Posterior cingulate gyrus (tissue), 11 donors: ENCODE results near the gene TMEM222.
A peak's percentile ranks its signal among the peaks of the same experiment; 100 is the strongest.

ENCODE experiments used
- DNase-seq, 10 donors: peaks; one replicate each; pipeline versions ENCODE4 v3.0.0 to v3.0.0-alpha.2; 2020 to 2021; ENCODE audit warnings: mixed read lengths in 3 of 10
- intact Hi-C: fragments of 100-400 bp; cut with DNase I; formaldehyde crosslinking; loops from one replicate; pipeline ENCODE4 v1.15.1; 2023

The TMEM222 gene

DNA sequence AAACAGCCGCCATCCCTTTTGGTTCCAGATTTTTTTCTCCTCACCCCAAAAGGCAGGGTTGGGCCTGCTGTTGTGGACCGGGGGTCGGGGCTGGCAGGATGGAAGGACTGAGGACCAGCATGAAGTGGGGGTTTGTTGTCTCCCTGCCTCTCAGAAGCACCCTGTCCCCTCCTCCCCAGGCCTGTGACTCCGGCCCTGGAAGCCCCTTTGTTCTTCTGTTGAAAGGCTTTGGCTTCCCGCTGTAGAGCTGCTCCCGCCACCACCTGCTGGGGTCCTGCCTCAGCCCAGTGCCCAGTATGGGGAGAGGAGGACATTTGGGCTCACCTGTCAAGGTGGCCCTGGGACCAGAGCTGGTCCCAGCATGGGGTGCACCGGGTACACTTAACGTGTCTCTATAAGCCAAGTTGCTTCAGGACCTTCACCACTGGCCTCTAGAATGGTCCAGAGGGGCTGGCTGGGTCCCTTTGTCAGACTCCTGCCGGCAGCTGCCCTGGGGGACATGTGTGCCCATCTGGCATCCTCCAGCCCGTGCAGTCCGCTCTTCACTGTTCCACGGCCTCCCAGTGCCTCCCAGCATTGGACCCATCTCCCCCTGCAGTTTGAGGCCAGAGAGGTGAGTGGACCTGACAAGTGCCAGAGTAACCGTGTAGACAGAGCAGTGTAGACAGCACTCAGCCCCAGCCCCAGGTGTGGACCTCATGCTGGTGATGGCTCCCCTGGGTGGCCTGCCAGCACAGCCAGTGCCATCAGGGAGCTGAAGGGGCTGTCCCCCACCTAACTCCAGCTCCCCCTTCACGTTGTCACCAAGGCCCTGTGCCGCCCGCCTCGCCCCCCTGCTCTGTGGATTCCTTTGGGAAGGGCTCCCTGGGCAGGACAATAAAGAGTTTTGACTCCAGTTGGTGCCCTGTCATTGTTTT lies 13.8 kb downstream of the TMEM222 start:
- intact Hi-C loops = loop anchor here (10.0 kb wide), 1 partner anchor 49 kb away; the partner anchor contains the start of gene CD164L2
- peak in 1 of 10 donors; percentile 35 for DNase-seq

- intact Hi-C loops = loop anchor here (10.0 kb wide), 1 partner anchor 48 kb away; the partner anchor contains the start of gene CD164L2
- DNase-seq = no peak
Measured at GRCh38 chr1:27336756-27337155, 14.8 kb downstream of the TMEM222 start.

- intact Hi-C loops = loop anchor here (10.0 kb wide), 1 partner anchor 46 kb away; the partner anchor contains the start of gene CD164L2
- no peak for DNase-seq
Measured at GRCh38 chr1:27338751-27339150, 16.8 kb downstream of the TMEM222 start.

DNA sequence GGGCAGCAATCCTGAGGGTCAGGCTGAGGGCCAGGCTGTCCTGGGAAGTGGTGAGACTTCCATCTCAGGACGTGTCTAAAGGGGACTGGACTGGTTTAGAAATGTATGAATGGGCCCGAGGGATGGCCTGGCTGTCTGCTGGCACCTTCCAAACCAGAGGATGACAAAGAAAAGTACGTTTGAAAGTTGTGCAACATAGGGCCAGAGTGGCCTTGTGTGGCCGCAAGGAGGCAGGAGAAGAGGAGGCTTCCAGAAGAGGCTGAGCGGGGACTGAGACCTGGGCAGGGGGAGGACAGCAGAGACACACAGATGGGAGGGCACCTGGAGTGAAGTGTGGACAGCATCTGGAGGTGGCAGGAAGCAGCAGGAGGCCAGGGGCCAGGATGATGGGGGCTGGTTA lies 17.2 kb downstream of the TMEM222 start:
- no peak for DNase-seq
- intact Hi-C loops = loop anchor here (10.0 kb wide), 1 partner anchor 46 kb away; the partner anchor contains the start of gene CD164L2

- intact Hi-C loops = no loop called here
- peak in 7 of 10 donors; percentile 39 to 94 (median 64) for DNase-seq
Measured at GRCh38 chr1:27341525-27342252, 19.7 kb downstream of the TMEM222 start, which contains the start of gene SYTL1. SYTL1 (plus strand) TSS chr1:27342022; CDS start chr1:27345335, 3,313 bp downstream.

GRCh38 chr1:27342391-27342777 lies 20.4 kb downstream of the TMEM222 start:
- intact Hi-C loops = no loop called here
- DNase-seq = no peak

- intact Hi-C loops = no loop called here
- peak in 2 of 10 donors; percentile 80 to 85 for DNase-seq
Measured at GRCh38 chr1:27342778-27343638, 21.0 kb downstream of the TMEM222 start.

- no peak for DNase-seq
- intact Hi-C loops = no loop called here
Measured at GRCh38 chr1:27343639-27344025, 21.7 kb downstream of the TMEM222 start.

- intact Hi-C loops = no loop called here
- DNase-seq = peak in 2 of 10 donors; percentile 39 to 73
Measured at GRCh38 chr1:27345272-27345671, 23.3 kb downstream of the TMEM222 start.

GRCh38 chr1:27346357-27346756 lies 24.4 kb downstream of the TMEM222 start:
- intact Hi-C loops = no loop called here
- DNase-seq = no peak

DNA sequence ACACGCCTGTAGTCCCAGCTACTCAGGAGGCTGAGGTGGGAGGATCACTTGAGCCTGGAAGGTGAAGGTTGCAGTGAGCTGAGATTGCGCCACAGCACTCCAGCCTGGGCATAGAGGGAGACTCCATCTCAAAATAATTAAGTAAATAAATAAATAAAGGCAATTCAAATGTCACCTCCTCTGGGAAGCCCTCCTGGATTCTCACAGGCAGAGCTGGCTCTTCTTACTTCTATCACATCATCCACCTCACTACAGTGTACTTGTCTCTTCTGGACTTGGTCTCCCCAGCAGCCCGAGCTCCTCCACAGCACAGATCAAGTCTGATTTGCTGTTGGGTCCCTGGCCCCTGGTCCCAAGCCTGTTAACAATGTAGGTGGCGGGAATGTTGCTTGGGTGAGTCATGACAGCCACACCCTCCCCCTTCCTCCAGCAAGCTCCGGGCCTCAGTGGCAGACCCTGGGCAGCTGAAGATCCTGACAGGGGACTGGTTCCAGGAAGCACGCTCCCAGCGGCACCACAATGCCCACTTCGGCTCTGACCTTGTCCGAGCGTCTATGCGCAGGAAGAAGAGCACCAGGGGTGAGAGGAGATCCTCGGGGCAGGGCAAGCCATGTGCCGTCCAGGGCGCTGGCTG lies 25.1 kb downstream of the TMEM222 start:
- intact Hi-C loops = no loop called here
- DNase-seq = no peak

- peak in 1 of 10 donors; percentile 82 for DNase-seq
- intact Hi-C loops = no loop called here
Measured at GRCh38 chr1:27348861-27349783, 27.2 kb downstream of the TMEM222 start.

DNA sequence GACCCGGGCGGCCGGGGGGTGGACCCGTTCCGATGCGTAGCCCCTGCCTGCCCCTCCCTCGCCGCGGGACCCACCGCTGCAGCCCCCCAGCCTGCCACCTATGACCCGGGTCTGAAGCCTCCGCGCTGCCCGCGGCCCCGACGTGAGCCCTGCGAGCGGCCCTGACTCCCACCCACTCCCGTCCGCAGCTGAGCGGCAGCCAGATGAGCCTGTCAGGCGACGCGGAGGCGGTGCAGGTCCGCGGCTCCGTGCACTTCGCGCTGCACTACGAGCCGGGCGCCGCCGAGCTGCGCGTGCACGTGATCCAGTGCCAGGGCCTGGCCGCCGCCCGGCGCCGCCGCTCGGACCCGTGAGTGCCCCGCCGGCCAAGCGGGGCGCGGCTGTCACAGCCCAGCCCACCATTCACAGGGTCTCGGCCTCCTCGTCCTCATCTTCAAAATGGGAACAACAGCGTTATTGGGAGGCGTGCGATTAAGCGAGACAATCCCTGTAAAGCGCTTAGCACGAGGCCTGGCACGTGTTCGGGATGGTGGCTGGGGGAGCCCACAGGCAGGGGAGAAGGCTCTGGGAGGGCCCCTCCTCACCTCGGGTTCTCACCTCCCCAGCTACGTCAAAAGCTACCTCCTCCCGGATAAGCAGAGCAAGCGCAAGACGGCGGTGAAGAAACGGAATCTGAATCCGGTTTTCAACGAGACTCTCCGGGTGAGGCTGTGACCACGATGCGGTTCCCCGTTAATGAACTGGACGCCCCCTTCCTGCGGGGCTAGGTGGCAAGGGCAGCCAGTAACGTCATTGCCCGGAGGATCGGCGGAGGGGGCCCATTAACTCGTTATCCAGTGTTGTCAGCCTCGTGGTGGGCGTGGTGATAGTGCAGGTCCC lies 28.1 kb downstream of the TMEM222 start:
- intact Hi-C loops = no loop called here
- DNase-seq = peak in 6 of 10 donors; percentile 31 to 92 (median 70)

DNA sequence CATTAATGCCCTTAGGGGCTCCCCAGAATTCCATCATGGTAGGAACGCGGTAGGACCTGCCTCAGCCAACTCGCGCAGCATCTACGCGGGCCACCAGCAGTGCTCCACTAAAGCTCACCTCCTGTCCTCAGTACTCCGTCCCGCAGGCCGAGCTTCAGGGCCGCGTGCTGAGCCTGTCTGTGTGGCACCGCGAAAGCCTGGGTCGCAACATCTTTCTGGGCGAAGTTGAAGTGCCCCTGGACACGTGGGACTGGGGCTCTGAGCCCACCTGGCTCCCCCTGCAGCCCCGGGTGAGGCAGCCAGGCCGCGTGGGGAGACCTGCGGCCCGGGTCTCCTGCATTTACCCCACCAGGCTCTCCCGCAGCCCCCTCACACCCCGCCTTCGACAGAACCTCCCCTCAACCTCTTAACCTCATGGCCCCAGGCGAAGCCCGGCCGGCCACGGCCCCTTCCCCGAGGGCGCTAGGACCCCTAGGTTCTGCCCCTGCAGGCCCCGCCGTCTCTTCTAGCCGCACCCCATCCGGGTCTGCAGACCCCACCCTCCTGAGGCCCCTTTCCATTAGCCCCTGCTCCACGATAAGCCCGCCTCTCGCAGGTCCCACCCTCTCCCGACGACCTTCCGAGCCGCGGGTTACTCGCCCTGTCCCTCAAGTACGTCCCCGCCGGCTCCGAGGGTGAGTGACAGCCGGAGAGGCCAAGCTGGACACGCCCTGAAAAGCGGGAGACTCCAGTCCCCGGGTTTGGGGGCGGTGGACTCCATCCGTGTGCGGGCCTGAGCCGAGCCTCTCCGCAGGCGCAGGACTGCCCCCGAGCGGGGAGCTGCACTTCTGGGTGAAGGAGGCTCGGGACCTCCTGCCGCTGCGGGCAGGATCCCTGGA lies 28.9 kb downstream of the TMEM222 start:
- intact Hi-C loops = no loop called here
- DNase-seq = no peak

DNA sequence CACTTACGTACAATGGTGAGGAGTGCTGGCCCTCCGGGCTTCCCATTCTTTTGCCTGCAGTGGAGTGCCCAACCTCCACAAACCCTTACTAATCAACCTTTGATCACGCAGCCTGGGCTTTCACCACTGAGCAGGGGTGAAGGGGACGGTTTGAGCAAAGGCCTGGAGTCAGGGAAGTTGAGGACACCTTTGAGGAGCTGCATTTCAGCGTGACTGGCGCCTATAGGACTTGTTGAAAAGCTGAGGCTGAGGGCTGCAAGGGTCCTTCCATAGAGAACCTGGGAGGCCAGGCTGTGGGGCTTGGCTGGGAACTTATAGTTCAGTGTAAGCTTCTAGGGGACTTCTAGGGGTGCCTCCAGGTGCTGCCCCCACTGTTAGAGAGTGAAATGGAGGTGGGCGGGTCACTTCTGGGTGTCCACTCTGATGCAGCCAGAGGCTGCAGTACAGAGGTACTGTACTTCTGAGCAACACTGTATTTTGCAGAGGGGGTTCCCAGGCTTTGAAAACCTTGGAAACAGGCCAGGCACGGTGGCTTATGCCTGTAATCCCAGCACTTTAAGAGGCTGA lies 29.7 kb downstream of the TMEM222 start:
- intact Hi-C loops = no loop called here
- no peak for DNase-seq

GRCh38 chr1:27353166-27353565 lies 31.2 kb downstream of the TMEM222 start:
- no peak for DNase-seq
- intact Hi-C loops = no loop called here
